Endothelial cell of umbilical vein (primary cell): ENCODE results near the gene COL6A3. TPM values are rescaled to one million over a fixed set of nuclear protein-coding genes. Genes with fewer than 3 reads are reported as not detected.

Experiments
- BruUV-seq: library from RNA; stranded (reverse); fragments of 400-500 nt; replicated peaks from 2 replicates; lab custom pipeline; 2021; lab: Mats Ljungman, UMichigan
- CTCF ChIA-PET: fragments of 300-600, 350-600 bp; sonication (Branson Sonifier 250); formaldehyde crosslinking; loops from one replicate; lab custom pipeline; 2021; ENCODE audit warnings: antibody characterized with exemption, inconsistent platforms; lab: Charles Lee
- POLR2A ChIA-PET: fragments of 300-600, 350-600 bp; sonication (Branson Sonifier 250); formaldehyde crosslinking; loops from one replicate; lab custom pipeline; 2021; ENCODE audit warnings: antibody characterized with exemption, inconsistent platforms; lab: Charles Lee
- DNase-seq: peaks from one replicate; pipeline ENCODE4 v3.0.0-alpha.2; 2011; ENCODE audit warnings: low read depth, low spot score
- FAIRE-seq: peaks from 2 replicates; lab custom pipeline; 2011; peaks lifted over from hg19 to GRCh38; lab: Jason Lieb, UNC
- H2AFZ ChIP-seq: 2 replicates; pipeline ENCODE4 v1.6.0; 2012; ENCODE audit warnings: low read depth, low read length, control low read depth, inconsistent platforms
- H3K27ac ChIP-seq: 2 replicates; pipeline ENCODE4 v1.5.1; 2011; ENCODE audit warnings: low read depth, mild to moderate bottlenecking, control low read depth, low read length, moderate library complexity; ENCODE audit not compliant: insufficient read depth
- H3K27me3 ChIP-seq, 2 experiments: 2 replicates each; pipeline versions ENCODE4 v1.6.0 to v1.6.1; 2011; ENCODE audit warnings: low read length in 2 of 2, mixed read lengths in 1 of 2; ENCODE audit not compliant: control insufficient read depth in 2 of 2, insufficient read depth in 2 of 2
- H3K36me3 ChIP-seq, 2 experiments: 2 replicates in 1 of 2; 3 replicates in 1 of 2; pipeline ENCODE4 v1.5.1; 2011; ENCODE audit warnings: low read length in 2 of 2, mild to moderate bottlenecking in 1 of 2, moderate library complexity in 1 of 2; ENCODE audit not compliant: control insufficient read depth in 2 of 2, insufficient read depth in 2 of 2; ENCODE audit errors: extremely low read depth in 1 of 2
- H3K4me1 ChIP-seq: 3 replicates; pipeline ENCODE4 v1.5.1; 2011; ENCODE audit warnings: mild to moderate bottlenecking, low read length; ENCODE audit not compliant: control insufficient read depth, insufficient read depth; ENCODE audit errors: extremely low read depth
- H3K4me2 ChIP-seq: 2 replicates; pipeline ENCODE4 v1.6.1; 2011; ENCODE audit warnings: low read length, control low read depth, mixed read lengths; ENCODE audit not compliant: insufficient read depth
- H3K4me3 ChIP-seq, 3 experiments: fragments of 200-600 bp in 1 of 3; sonication (generic), shearing (Covaris generic) in 1 of 3; replicated peaks in 1 of 3; 2 replicates each; pipeline ENCODE4 v1.5.1; 2011 to 2016; ENCODE audit warnings: control low read depth in 3 of 3, low read length in 3 of 3, mild to moderate bottlenecking in 2 of 3, inconsistent platforms in 1 of 3, low read depth in 1 of 3, moderate library complexity in 1 of 3; ENCODE audit not compliant: insufficient read depth in 1 of 3
- H3K79me2 ChIP-seq: 2 replicates; pipeline ENCODE4 v1.6.0; 2012; ENCODE audit warnings: low read length, inconsistent platforms; ENCODE audit not compliant: control insufficient read depth, insufficient read depth
- H3K9ac ChIP-seq: replicated peaks from 2 replicates; pipeline ENCODE3; 2011; ENCODE audit warnings: low read length, control low read depth; ENCODE audit not compliant: insufficient read depth; ENCODE audit errors: extremely low read depth
- H3K9me1 ChIP-seq: replicated peaks from 3 replicates; pipeline ENCODE4 v1.6.0; 2011; ENCODE audit warnings: mild to moderate bottlenecking, low read length; ENCODE audit not compliant: control insufficient read depth, insufficient read depth; ENCODE audit errors: extremely low read depth
- H3K9me3 ChIP-seq: replicated peaks from 2 replicates; pipeline ENCODE4 v1.5.1; 2012; ENCODE audit warnings: low read length, inconsistent platforms; ENCODE audit not compliant: control insufficient read depth, insufficient read depth
- H4K20me1 ChIP-seq: replicated peaks from 2 replicates; pipeline ENCODE3; 2011; ENCODE audit warnings: mild to moderate bottlenecking, low read length; ENCODE audit not compliant: control insufficient read depth, insufficient read depth; ENCODE audit errors: extremely low read depth
- CTCF ChIP-seq, 2 donors: IDR thresholded peaks; 1 replicate in 1 of 2; 2 replicates in 1 of 2; pipeline ENCODE4 v1.5.1; 2011; ENCODE audit warnings: low read length in 2 of 2, mild to moderate bottlenecking in 2 of 2, moderate library complexity in 2 of 2, control low read depth in 1 of 2, inconsistent platforms in 1 of 2, low read depth in 1 of 2; ENCODE audit not compliant: insufficient read depth in 1 of 2; ENCODE audit errors: extremely low read depth in 1 of 2
- EZH2 ChIP-seq: IDR thresholded peaks from 2 replicates; pipeline ENCODE4 v1.6.1; 2012; ENCODE audit warnings: borderline replicate concordance, low read depth, mild to moderate bottlenecking, moderate library complexity, low read length, inconsistent platforms; ENCODE audit not compliant: severe bottlenecking
- FOS ChIP-seq: IDR thresholded peaks from 2 replicates; pipeline ENCODE4 v1.6.1; 2011; ENCODE audit warnings: mild to moderate bottlenecking, low read length, moderate library complexity, borderline replicate concordance; ENCODE audit not compliant: insufficient read depth
- GATA2 ChIP-seq: IDR thresholded peaks from 2 replicates; pipeline ENCODE4 v1.7.0; 2011; ENCODE audit warnings: low read depth, mild to moderate bottlenecking, moderate library complexity, mixed read lengths, low read length; ENCODE audit not compliant: insufficient read length, insufficient read depth
- JUN ChIP-seq: IDR thresholded peaks from 2 replicates; pipeline ENCODE4 v1.6.1; 2011; ENCODE audit warnings: borderline replicate concordance, low read depth; ENCODE audit not compliant: insufficient read length, insufficient read depth
- MYC ChIP-seq: IDR thresholded peaks from one replicate; pipeline ENCODE4 v1.6.1; 2011; ENCODE audit warnings: mild to moderate bottlenecking, low read depth, low read length
- POLR2A ChIP-seq: IDR thresholded peaks from 2 replicates; pipeline ENCODE4 v1.6.1; 2012; ENCODE audit warnings: low read depth, mild to moderate bottlenecking, control low read depth, low read length
- POLR2AphosphoS5 ChIP-seq: IDR thresholded peaks from 2 replicates; pipeline ENCODE4 v1.6.1; 2012; ENCODE audit warnings: low read depth, mild to moderate bottlenecking, control low read depth, low read length, moderate library complexity; ENCODE audit not compliant: insufficient read depth
- dilution Hi-C: fragments of 300-500 bp; cut with MboI; formaldehyde crosslinking; loops from one replicate; pipeline ENCODE4 v1.15.0; 2019; ENCODE audit warnings: low sequenced_read_pairs; ENCODE audit not compliant: extremely low pct_ligation_motif_present
- intact Hi-C: fragments of 100-400 bp; cut with micrococcal nuclease; formaldehyde crosslinking; loops from one replicate; pipeline ENCODE4 v1.10.0; 2022
- polyA plus RNA-seq, 4 experiments: library from polyadenylated mRNA; depleted of rRNA in 3 of 4; stranded (reverse) in 3 of 4; unstranded in 1 of 4; fragments of >200 nt; gene quantifications; 2 replicates each; pipeline versions ENCODE4 v1.2.1 to v1.2.3, GENCODE V29; 2011 to 2012; ENCODE audit warnings: missing spikeins in 1 of 4
- total RNA-seq: library from RNA; stranded (reverse); gene quantifications from 2 replicates; pipeline ENCODE4 v1.2.3, GENCODE V29; 2021
- TF ChIP-seq, protein P1 (sequence below): IDR thresholded peaks from 2 replicates; pipeline ENCODE4 v1.6.1; 2011; ENCODE audit not compliant: insufficient read depth, insufficient read length

The COL6A3 gene
- total and polyA plus RNA-seq, 2 donors (not counting 3 experiments of a cell fraction or from before 2014, with no cell fraction given): 0.03 TPM; not detected in 1

DNA sequence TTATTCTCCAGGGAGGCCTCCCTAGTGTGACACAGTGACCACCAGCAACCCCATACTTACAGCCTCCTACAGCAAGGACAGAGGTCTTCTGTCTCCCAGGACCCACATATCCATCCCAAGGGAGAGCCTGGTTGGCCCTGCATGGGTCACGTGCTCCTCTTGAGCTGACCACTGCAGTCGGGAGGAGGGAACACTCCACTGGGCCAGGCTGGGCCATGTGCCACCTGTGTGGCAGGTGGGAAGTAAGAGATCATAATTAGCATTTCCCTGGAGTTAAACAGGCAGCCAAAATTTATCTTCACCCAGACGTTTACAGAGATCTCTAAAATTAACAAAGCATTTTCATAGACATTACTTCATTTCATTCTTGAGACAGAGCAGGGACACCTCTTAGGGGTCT, 39.7 kb upstream of the COL6A3 start:
- H3K27me3 ChIP-seq: peaks cover 62 to 67% of the 10 kb centered on the region in 2 experiments
- dilution Hi-C loops (no loop called here), intact Hi-C loops (no loop called here)
- H3K4me3 ChIP-seq: no peak overlapping the region
- no peaks in the 10 kb centered on the region for H3K79me2 ChIP-seq
- H3K27ac ChIP-seq: no peak overlapping the region
- no peaks in the 10 kb centered on the region for H4K20me1 ChIP-seq
- ChIA-PET POLR2A (no interaction called here), CTCF (interaction anchor here (1.9 to 3.8 kb wide), 2 partner anchors 32 to 118 kb away, joined by 5 to 13 read pairs; no protein-coding TSS in a partner anchor)
- no peaks in the 10 kb centered on the region for H3K9me3 ChIP-seq
- H3K36me3 ChIP-seq: no peaks in the 10 kb centered on the region
- H3K9me1 ChIP-seq: no peaks in the 10 kb centered on the region
- H3K4me2 ChIP-seq: no peak overlapping the region
- FAIRE-seq (no peak), DNase-seq (no peak)
- TF ChIP-seq CTCF (IDR thresholded peaks at IDR 0.05; ENCODE audit: extremely low read depth in 1 of 2, insufficient read depth in 1 of 2, low read depth in 1 of 2, low read length in 2 of 2) (no peak), JUN (no peak), GATA2 (no peak), POLR2AphosphoS5 (no peak), POLR2A (no peak), FOS (no peak), MYC (no peak), EZH2 (no peak)
- TF ChIP-seq, protein P1, sequence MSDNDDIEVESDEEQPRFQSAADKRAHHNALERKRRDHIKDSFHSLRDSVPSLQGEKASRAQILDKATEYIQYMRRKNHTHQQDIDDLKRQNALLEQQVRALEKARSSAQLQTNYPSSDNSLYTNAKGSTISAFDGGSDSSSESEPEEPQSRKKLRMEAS: no peak
- no TSS peak for BruUV-seq
- H3K4me1 ChIP-seq: peaks cover 11% of the 10 kb centered on the region
- no peak overlapping the region for H3K9ac ChIP-seq
- H2AFZ ChIP-seq: no peak overlapping the region
